PC-9 (cell line): ENCODE results near the gene PMS1. TPM values are rescaled to one million over a fixed set of nuclear protein-coding genes. Genes with fewer than 3 reads are reported as not detected.

Experiments
- BruUV-seq: library from RNA; stranded (reverse); fragments of 400-500 nt; replicated peaks from 2 replicates; lab custom pipeline; 2021; lab: Mats Ljungman, UMichigan
- CTCF ChIA-PET: fragments of 300-600 bp; sonication (Branson Sonifier 250); formaldehyde crosslinking; loops from one replicate; lab custom pipeline; 2022; ENCODE audit warnings: antibody characterized with exemption; lab: Charles Lee
- POLR2A ChIA-PET: fragments of 300-600 bp; sonication (Branson Sonifier 250); formaldehyde crosslinking; loops from one replicate; lab custom pipeline; 2022; ENCODE audit warnings: antibody characterized with exemption; ENCODE audit not compliant: unreplicated experiment; lab: Charles Lee
- DNase-seq, 2 experiments: peaks; one replicate each; pipeline versions ENCODE4 v3.0.0 to v3.0.0-alpha.2; 2015 to 2022; ENCODE audit warnings: mixed read lengths in 1 of 2
- H2AFZ ChIP-seq: fragments of 200-600 bp; sonication (generic); 2 replicates; pipeline ENCODE4 v1.8.1; 2017; ENCODE audit warnings: antibody characterized with exemption
- H3F3A ChIP-seq: fragments of 200-600 bp; sonication (generic); 2 replicates; pipeline ENCODE4 v1.8.1; 2017; ENCODE audit warnings: antibody characterized with exemption, mild to moderate bottlenecking, low read depth; ENCODE audit not compliant: insufficient read depth
- H3K27ac ChIP-seq: fragments of 200-600 bp; sonication (generic); 2 replicates; pipeline ENCODE4 v1.6.1; 2016; ENCODE audit warnings: mixed run types
- H3K27me3 ChIP-seq: fragments of 200-600 bp; sonication (generic); 2 replicates; pipeline ENCODE4 v1.6.1; 2016; ENCODE audit warnings: low read depth, mixed run types; ENCODE audit not compliant: insufficient read depth
- H3K36me3 ChIP-seq: fragments of 200-600 bp; sonication (generic); 2 replicates; pipeline ENCODE4 v1.6.1; 2016; ENCODE audit warnings: low read depth, mixed run types
- H3K4me1 ChIP-seq: fragments of 200-600 bp; sonication (generic); replicated peaks from 2 replicates; pipeline ENCODE4 v1.6.1; 2016; ENCODE audit warnings: mixed run types; ENCODE audit not compliant: insufficient read depth
- H3K4me2 ChIP-seq: fragments of 200-600 bp; sonication (generic); 2 replicates; pipeline ENCODE4 v1.6.1; 2017; ENCODE audit warnings: mixed run types
- H3K4me3 ChIP-seq: fragments of 200-600 bp; sonication (generic); 2 replicates; pipeline ENCODE4 v1.6.1; 2016; ENCODE audit warnings: mixed run types
- H3K79me2 ChIP-seq: fragments of 200-600 bp; sonication (generic); 2 replicates; pipeline ENCODE4 v1.6.1; 2017; ENCODE audit warnings: low read depth, mixed run types
- H3K9me2 ChIP-seq: fragments of 200-600 bp; sonication (generic); 2 replicates; pipeline ENCODE4 v1.8.1; 2017; ENCODE audit warnings: mild to moderate bottlenecking; ENCODE audit not compliant: insufficient read depth
- H3K9me3 ChIP-seq: fragments of 200-600 bp; sonication (generic); 2 replicates; pipeline ENCODE4 v1.8.1; 2016; ENCODE audit warnings: low read depth; ENCODE audit not compliant: insufficient read depth
- H4K20me1 ChIP-seq: fragments of 200-600 bp; sonication (generic); 2 replicates; pipeline ENCODE4 v1.8.1; 2017; ENCODE audit not compliant: insufficient read depth
- CTCF ChIP-seq: fragments of 200-600 bp; sonication (generic); conservative IDR thresholded peaks from 2 replicates; pipeline ENCODE4 v1.6.1; 2017; ENCODE audit warnings: mixed run types, antibody characterized with exemption, mild to moderate bottlenecking, moderate library complexity
- EZH2 ChIP-seq: fragments of 200-600 bp; sonication (generic); IDR thresholded peaks from 2 replicates; pipeline ENCODE4 v1.8.0; 2017; ENCODE audit warnings: antibody characterized with exemption, low read depth
- intact Hi-C: fragments of 100-400 bp; cut with micrococcal nuclease; formaldehyde crosslinking; loops from one replicate; pipeline ENCODE4 v1.10.0; 2022; ENCODE audit not compliant: unreplicated experiment
- total RNA-seq: library from RNA; stranded (reverse); gene quantifications from 2 replicates; pipeline ENCODE4 v1.2.3, GENCODE V29; 2021

PMS1 gene
- total RNA-seq, 1 experiment from 2014 or later = 18.6 TPM

- intact Hi-C loops = no loop called here
- no TSS peak for BruUV-seq
- no peak for DNase-seq
- TF ChIP-seq CTCF = no peak
- TF ChIP-seq EZH2 = no peak
- H2AFZ ChIP-seq = no peak overlapping the region
- H3K4me3 ChIP-seq = no peak overlapping the region
- H3K9me3 ChIP-seq = no peaks in the 10 kb centered on the region
- no peaks in the 10 kb centered on the region for H3K27me3 ChIP-seq
- H3K4me1 ChIP-seq = no peaks in the 10 kb centered on the region
- POLR2A ChIA-PET = interaction anchor here (0.9 kb wide), 1 partner anchor 671 kb away, joined by 9 read pairs; no protein-coding TSS in a partner anchor
- no peaks in the 10 kb centered on the region for H4K20me1 ChIP-seq
- no peak overlapping the region for H3K4me2 ChIP-seq
- CTCF ChIA-PET = no interaction called here
- peaks cover 5% of the 10 kb centered on the region for H3K36me3 ChIP-seq
- H3K79me2 ChIP-seq = no peaks in the 10 kb centered on the region
- no peak overlapping the region for H3K27ac ChIP-seq
- H3K9me2 ChIP-seq = no peaks in the 10 kb centered on the region
- no peaks in the 10 kb centered on the region for H3F3A ChIP-seq
These were observed 74.0 kb downstream of the PMS1 start for GRCh38 chr2:189858291-189858690.

- H3K4me3 ChIP-seq = no peak overlapping the region
- H3K27ac ChIP-seq = no peak overlapping the region
- no peaks in the 10 kb centered on the region for H3K9me2 ChIP-seq
- H3K4me1 ChIP-seq = no peaks in the 10 kb centered on the region
- ChIA-PET POLR2A (no interaction called here), CTCF (no interaction called here)
- no peaks in the 10 kb centered on the region for H3K27me3 ChIP-seq
- TF ChIP-seq CTCF (no peak), EZH2 (no peak)
- no peak for DNase-seq
- no peaks in the 10 kb centered on the region for H3K79me2 ChIP-seq
- no peaks in the 10 kb centered on the region for H3F3A ChIP-seq
- H3K36me3 ChIP-seq = no peaks in the 10 kb centered on the region; the same call in none of the 2 replicates
- BruUV-seq = no TSS peak
- H3K9me3 ChIP-seq = no peaks in the 10 kb centered on the region
- no peak overlapping the region for H3K4me2 ChIP-seq
- intact Hi-C loops = no loop called here
- no peaks in the 10 kb centered on the region for H4K20me1 ChIP-seq
- no peak overlapping the region for H2AFZ ChIP-seq
These were observed 75.9 kb downstream of the PMS1 start for GRCh38 chr2:189860161-189860560.

GRCh38 chr2:189862751-189863150 is 78.5 kb downstream of the PMS1 start:
- Histone ChIP-seq H3K4me3 (no peak overlapping the region), H3K36me3 (no peaks in the 10 kb centered on the region; the same call in 1 of the 2 replicates), H3F3A (no peaks in the 10 kb centered on the region), H3K9me3 (no peaks in the 10 kb centered on the region), H4K20me1 (no peaks in the 10 kb centered on the region), H3K4me2 (no peak overlapping the region), H3K4me1 (no peaks in the 10 kb centered on the region), H3K79me2 (no peaks in the 10 kb centered on the region), H2AFZ (no peak overlapping the region), H3K27ac (no peak overlapping the region), H3K9me2 (no peaks in the 10 kb centered on the region), H3K27me3 (no peaks in the 10 kb centered on the region)
- BruUV-seq = no TSS peak
- DNase-seq = no peak
- POLR2A ChIA-PET = no interaction called here
- TF ChIP-seq CTCF (no peak), EZH2 (no peak)
- intact Hi-C loops = no loop called here
- CTCF ChIA-PET = no interaction called here
